ENCODE measurements around the gene MRPL43.

GRCh38 chr10:100967332-100967731, 20.0 kb downstream of the MRPL43 start:
- TF ChIP-seq POLR2A (IDR thresholded peaks at IDR 0.05; ENCODE audit: low read length) (no peak), GATA1 (IDR thresholded peaks at IDR 0.05; ENCODE audit: low read depth, low read length) (no peak)
